Neural progenitor cell (in vitro differentiated cells): ENCODE data around the gene PEAR1. TPM values are rescaled to one million over a fixed set of nuclear protein-coding genes. Genes with fewer than 3 reads are reported as not detected.

Experiments
- DNase-seq: peaks from one replicate; pipeline ENCODE4 v3.0.0-alpha.2; 2016; ENCODE audit warnings: low spot score
- H2AFZ ChIP-seq: fragments of 200-600 bp; sonication (generic); replicated peaks from 2 replicates; pipeline ENCODE4 v1.6.1; 2016; ENCODE audit warnings: antibody characterized with exemption
- H3F3A ChIP-seq: fragments of 200-600 bp; sonication (generic); 2 replicates; pipeline ENCODE4 v1.6.1; 2016; ENCODE audit warnings: antibody characterized with exemption, low read depth
- H3K27ac ChIP-seq: fragments of 200-600 bp; sonication (generic); 2 replicates; pipeline ENCODE4 v1.5.1; 2016; ENCODE audit warnings: mild to moderate bottlenecking
- H3K27me3 ChIP-seq: fragments of 200-600 bp; sonication (generic); 2 replicates; pipeline ENCODE4 v1.6.1; 2016; ENCODE audit warnings: mild to moderate bottlenecking, moderate library complexity
- H3K36me3 ChIP-seq: fragments of 200-600 bp; sonication (generic); 2 replicates; pipeline ENCODE4 v1.5.1; 2016
- H3K4me1 ChIP-seq: fragments of 200-600 bp; sonication (generic); 2 replicates; pipeline ENCODE4 v1.6.1; 2016; ENCODE audit warnings: mixed run types
- H3K4me2 ChIP-seq: fragments of 200-600 bp; sonication (generic); 2 replicates; pipeline ENCODE4 v1.6.1; 2016
- H3K4me3 ChIP-seq: fragments of 200-600 bp; sonication (generic); 2 replicates; pipeline ENCODE4 v1.5.1; 2016
- H3K79me2 ChIP-seq: fragments of 200-600 bp; sonication (generic); 2 replicates; pipeline ENCODE4 v1.6.1; 2016; ENCODE audit warnings: low read depth
- H3K9ac ChIP-seq: fragments of 200-600 bp; sonication (generic); 2 replicates; pipeline ENCODE4 v1.6.1; 2016
- H3K9me3 ChIP-seq: fragments of 200-600 bp; sonication (generic); 2 replicates; pipeline ENCODE4 v1.5.1; 2016; ENCODE audit warnings: low read depth
- H4K20me1 ChIP-seq: fragments of 200-600 bp; sonication (generic); 2 replicates; pipeline ENCODE4 v1.6.1; 2016; ENCODE audit warnings: low read depth
- H3K27ac Mint-ChIP-seq: 3 replicates; pipeline ENCODE4 v1.8.0; 2021; ENCODE audit warnings: mixed read lengths
- H3K27me3 Mint-ChIP-seq: 2 replicates; pipeline ENCODE4 v1.8.0; 2022; ENCODE audit warnings: low read depth, mild to moderate bottlenecking, inconsistent platforms, moderate library complexity, mixed read lengths; ENCODE audit not compliant: insufficient read depth
- H3K36me3 Mint-ChIP-seq: 3 replicates; pipeline ENCODE4 v1.8.0; 2021; ENCODE audit warnings: mixed read lengths
- H3K4me1 Mint-ChIP-seq: 3 replicates; pipeline ENCODE4 v1.8.0; 2021; ENCODE audit warnings: mixed read lengths
- H3K4me3 Mint-ChIP-seq: 3 replicates; pipeline ENCODE4 v1.8.0; 2021; ENCODE audit warnings: mild to moderate bottlenecking, moderate library complexity, mixed read lengths
- H3K9me3 Mint-ChIP-seq: 3 replicates; pipeline ENCODE4 v1.8.0; 2020; ENCODE audit warnings: mixed read lengths
- CTCF ChIP-seq: fragments of 200-600 bp; sonication (generic); IDR thresholded peaks from 2 replicates; pipeline ENCODE4 v1.5.1; 2017; ENCODE audit warnings: antibody characterized with exemption, mild to moderate bottlenecking
- EZH2 ChIP-seq: fragments of 200-600 bp; sonication (generic); IDR thresholded peaks from 2 replicates; pipeline ENCODE4 v1.6.1; 2017; ENCODE audit warnings: antibody characterized with exemption, mild to moderate bottlenecking, moderate library complexity
- EZH2phosphoT487 ChIP-seq: fragments of 200-600 bp; sonication (generic); IDR thresholded peaks from 2 replicates; pipeline ENCODE4 v1.6.1; 2017; ENCODE audit warnings: antibody characterized with exemption
- total RNA-seq: library from RNA; depleted of rRNA; stranded (reverse); fragments of >200 nt; gene quantifications from 2 replicates; pipeline ENCODE4 v1.2.3, GENCODE V29; 2015; ENCODE audit warnings: low replicate concordance

The PEAR1 gene
- total RNA-seq, 1 donor from 2014 or later: not detected

GRCh38 chr1:156913809-156914387 lies 20.4 kb downstream of the PEAR1 start:
- no peaks in the 10 kb centered on the region for H4K20me1 ChIP-seq
- DNase-seq: no peak
- H3K36me3 ChIP-seq: no peaks in the 10 kb centered on the region
- peak overlapping the region; percentile 70 for H3K27ac Mint-ChIP-seq
- no peak for TF ChIP-seq CTCF
- no peak for TF ChIP-seq EZH2
- TF ChIP-seq EZH2phosphoT487: no peak
- H3K4me3 ChIP-seq: no peak overlapping the region
- H3K9me3 ChIP-seq: no peaks in the 10 kb centered on the region
- no peaks in the 10 kb centered on the region for H3K79me2 ChIP-seq
- peaks cover 11% of the 10 kb centered on the region for H3K27me3 Mint-ChIP-seq
- H3K4me1 Mint-ChIP-seq: peaks cover 9% of the 10 kb centered on the region
- peaks cover 6% of the 10 kb centered on the region for H3K9me3 Mint-ChIP-seq
- H2AFZ ChIP-seq: no peak overlapping the region
- no peaks in the 10 kb centered on the region for H3K36me3 Mint-ChIP-seq
- H3K4me3 Mint-ChIP-seq: no peak overlapping the region
- H3K4me2 ChIP-seq: no peak overlapping the region
- H3K27me3 ChIP-seq: peaks cover 61% of the 10 kb centered on the region
- H3F3A ChIP-seq: no peaks in the 10 kb centered on the region
- H3K4me1 ChIP-seq: peaks cover 6% of the 10 kb centered on the region
- H3K27ac ChIP-seq: no peak overlapping the region
- H3K9ac ChIP-seq: no peak overlapping the region

- Histone ChIP-seq H3K4me1 (peaks cover 6% of the 10 kb centered on the region), H3K9ac (no peak overlapping the region), H2AFZ (no peak overlapping the region), H3K27me3 (peaks cover 67% of the 10 kb centered on the region), H3K9me3 (no peaks in the 10 kb centered on the region), H3F3A (no peaks in the 10 kb centered on the region), H3K4me2 (no peak overlapping the region), H3K4me3 (no peak overlapping the region), H3K27ac (no peak overlapping the region), H3K79me2 (no peaks in the 10 kb centered on the region), H4K20me1 (no peaks in the 10 kb centered on the region), H3K36me3 (no peaks in the 10 kb centered on the region)
- H3K27me3 Mint-ChIP-seq: peaks cover 17% of the 10 kb centered on the region
- no peak for DNase-seq
- H3K4me1 Mint-ChIP-seq: peaks cover 9% of the 10 kb centered on the region
- peak overlapping the region; percentile 29 for H3K27ac Mint-ChIP-seq
- TF ChIP-seq CTCF: no peak
- TF ChIP-seq EZH2phosphoT487: no peak
- no peak for TF ChIP-seq EZH2
- H3K9me3 Mint-ChIP-seq: peaks cover 7% of the 10 kb centered on the region
- no peak overlapping the region for H3K4me3 Mint-ChIP-seq
- H3K36me3 Mint-ChIP-seq: no peaks in the 10 kb centered on the region
Observed at GRCh38 chr1:156914440-156914856, 20.9 kb downstream of the PEAR1 start.

GRCh38 chr1:156920233-156921052 lies 26.9 kb downstream of the PEAR1 start, which contains the start of gene LRRC71:
Gene LRRC71 (plus strand): TSS chr1:156920632. CDS start chr1:156920804, 172 bp downstream.
- Histone ChIP-seq H3K79me2 (no peaks in the 10 kb centered on the region), H3K4me1 (peaks cover 13% of the 10 kb centered on the region), H3K36me3 (no peaks in the 10 kb centered on the region), H3K27ac (no peak within 1 kb of the TSS), H4K20me1 (peaks cover 21% of the 10 kb centered on the region), H3K4me2 (peak within 1 kb of the TSS; percentile 76), H3F3A (no peaks in the 10 kb centered on the region), H3K27me3 (peaks cover 97% of the 10 kb centered on the region), H2AFZ (peak within 1 kb of the TSS; percentile 80), H3K9me3 (no peaks in the 10 kb centered on the region), H3K9ac (no peak within 1 kb of the TSS), H3K4me3 (peak within 1 kb of the TSS; percentile 38)
- TF ChIP-seq EZH2 (peak; percentile 98), EZH2phosphoT487 (peak; percentile 99), CTCF (peak; percentile 98)
- Mint-ChIP-seq H3K9me3 (peaks cover 13% of the 10 kb centered on the region), H3K4me3 (peak within 1 kb of the TSS; percentile 62), H3K27ac (no peak within 1 kb of the TSS), H3K27me3 (peaks cover 68% of the 10 kb centered on the region), H3K36me3 (no peaks in the 10 kb centered on the region), H3K4me1 (peaks cover 7% of the 10 kb centered on the region)
- DNase-seq: peak; percentile 96
